GM18498 (cell line): ENCODE data around the gene BTD.

Experiments used
- ATAC-seq: cut with Tn5 transposase; IDR thresholded peaks from one replicate; pipeline ENCODE4 v1.9.1; 2021; ENCODE audit warnings: mild to moderate bottlenecking, moderate library complexity; ENCODE audit not compliant: unreplicated experiment

The BTD gene

GRCh38 chr3:15660055-15660935 is 58.8 kb downstream of the BTD start:
- ATAC-seq: no peak

- no peak for ATAC-seq
Measured at GRCh38 chr3:15664144-15664543, 62.6 kb downstream of the BTD start.

- no peak for ATAC-seq
Measured at GRCh38 chr3:15665510-15666150, 64.1 kb downstream of the BTD start.

- no peak for ATAC-seq
Measured at GRCh38 chr3:15666277-15666676, 64.7 kb downstream of the BTD start.

- peak; percentile 46 for ATAC-seq
Measured at GRCh38 chr3:15667484-15667883, 65.9 kb downstream of the BTD start.

GRCh38 chr3:15673536-15673935 is 72.0 kb downstream of the BTD start:
- no peak for ATAC-seq

GRCh38 chr3:15676259-15676658 is 74.7 kb downstream of the BTD start:
- no peak for ATAC-seq

- no peak for ATAC-seq
Measured at GRCh38 chr3:15679306-15679705, 77.8 kb downstream of the BTD start.

- ATAC-seq: no peak
Measured at GRCh38 chr3:15681668-15682067, 80.1 kb downstream of the BTD start.

GRCh38 chr3:15682561-15683185 is 81.1 kb downstream of the BTD start:
- ATAC-seq: no peak

GRCh38 chr3:15683253-15683652 is 81.7 kb downstream of the BTD start:
- no peak for ATAC-seq

GRCh38 chr3:15685927-15686326 is 84.4 kb downstream of the BTD start:
- no peak for ATAC-seq

- no peak for ATAC-seq
Measured at GRCh38 chr3:15690230-15690629, 88.7 kb downstream of the BTD start.

GRCh38 chr3:15690748-15691147 is 89.2 kb downstream of the BTD start:
- no peak for ATAC-seq

GRCh38 chr3:15693355-15693754 is 91.8 kb downstream of the BTD start:
- ATAC-seq: no peak

- ATAC-seq: no peak
Measured at GRCh38 chr3:15694628-15695027, 93.1 kb downstream of the BTD start.
